C4-2B (cell line): ENCODE results near the gene CCSER1.

Experiments
- ZFX ChIP-seq: fragments of 450-650 bp; IDR thresholded peaks from 2 replicates; pipeline ENCODE4 v1.6.1; 2017
- TF ChIP-seq, protein P1 (sequence below): fragments of 450-650 bp; conservative IDR thresholded peaks from 2 replicates; pipeline ENCODE4 v1.5.1; 2017; ENCODE audit warnings: mild to moderate bottlenecking

DNA sequence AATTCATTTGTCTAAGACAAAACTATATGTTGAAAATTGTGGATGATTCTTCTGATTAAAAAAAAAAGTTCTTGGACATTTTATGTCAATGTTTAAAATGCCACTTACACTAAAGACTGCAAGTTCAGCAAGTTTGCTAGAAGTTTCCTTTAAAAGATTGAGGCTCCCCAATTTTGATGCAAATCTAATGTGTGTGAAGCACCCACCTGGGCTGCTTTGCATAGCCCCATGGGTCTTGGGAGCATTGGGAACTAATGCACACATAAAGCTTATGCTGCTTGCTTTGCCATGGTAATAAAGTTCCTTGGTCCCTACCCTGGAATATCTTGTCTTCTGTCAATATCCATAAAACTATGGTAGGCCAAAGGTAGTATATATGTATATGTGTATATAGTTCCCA lies 1450.7 kb downstream of the CCSER1 start:
- TF ChIP-seq, protein P1, sequence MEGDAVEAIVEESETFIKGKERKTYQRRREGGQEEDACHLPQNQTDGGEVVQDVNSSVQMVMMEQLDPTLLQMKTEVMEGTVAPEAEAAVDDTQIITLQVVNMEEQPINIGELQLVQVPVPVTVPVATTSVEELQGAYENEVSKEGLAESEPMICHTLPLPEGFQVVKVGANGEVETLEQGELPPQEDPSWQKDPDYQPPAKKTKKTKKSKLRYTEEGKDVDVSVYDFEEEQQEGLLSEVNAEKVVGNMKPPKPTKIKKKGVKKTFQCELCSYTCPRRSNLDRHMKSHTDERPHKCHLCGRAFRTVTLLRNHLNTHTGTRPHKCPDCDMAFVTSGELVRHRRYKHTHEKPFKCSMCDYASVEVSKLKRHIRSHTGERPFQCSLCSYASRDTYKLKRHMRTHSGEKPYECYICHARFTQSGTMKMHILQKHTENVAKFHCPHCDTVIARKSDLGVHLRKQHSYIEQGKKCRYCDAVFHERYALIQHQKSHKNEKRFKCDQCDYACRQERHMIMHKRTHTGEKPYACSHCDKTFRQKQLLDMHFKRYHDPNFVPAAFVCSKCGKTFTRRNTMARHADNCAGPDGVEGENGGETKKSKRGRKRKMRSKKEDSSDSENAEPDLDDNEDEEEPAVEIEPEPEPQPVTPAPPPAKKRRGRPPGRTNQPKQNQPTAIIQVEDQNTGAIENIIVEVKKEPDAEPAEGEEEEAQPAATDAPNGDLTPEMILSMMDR = no peak
- TF ChIP-seq ZFX = no peak
